ENCODE data around the gene BMPR1B. TPM values are rescaled to one million over a fixed set of nuclear protein-coding genes. Genes with fewer than 3 reads are reported as not detected.

The BMPR1B gene
- total RNA-seq, 2 experiments from 2014 or later, result not detected

DNA sequence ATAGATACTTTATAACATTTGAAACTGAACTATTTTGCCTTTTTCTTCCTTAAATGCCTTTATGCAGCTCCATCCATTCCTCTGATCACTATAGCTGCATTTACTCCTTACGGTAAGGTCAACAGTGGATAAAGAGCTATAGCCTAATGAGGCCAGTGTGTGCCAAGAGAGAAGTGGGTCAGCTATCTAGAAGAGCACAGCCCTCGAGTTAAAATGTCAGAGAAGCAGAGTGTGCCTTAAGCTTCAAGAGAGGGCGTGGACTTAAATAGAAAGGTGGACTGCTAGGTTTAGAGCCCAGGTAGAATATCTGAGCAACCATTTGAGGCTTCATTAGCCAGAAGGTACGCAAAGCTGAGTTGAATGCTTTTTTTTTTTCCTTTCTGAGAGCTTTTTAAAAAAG is 347.4 kb downstream of the BMPR1B start:
- ATAC-seq (no peak), DNase-seq (no peak)
- POLR2A ChIA-PET, result no interaction called here
- TF ChIP-seq, protein P1, sequence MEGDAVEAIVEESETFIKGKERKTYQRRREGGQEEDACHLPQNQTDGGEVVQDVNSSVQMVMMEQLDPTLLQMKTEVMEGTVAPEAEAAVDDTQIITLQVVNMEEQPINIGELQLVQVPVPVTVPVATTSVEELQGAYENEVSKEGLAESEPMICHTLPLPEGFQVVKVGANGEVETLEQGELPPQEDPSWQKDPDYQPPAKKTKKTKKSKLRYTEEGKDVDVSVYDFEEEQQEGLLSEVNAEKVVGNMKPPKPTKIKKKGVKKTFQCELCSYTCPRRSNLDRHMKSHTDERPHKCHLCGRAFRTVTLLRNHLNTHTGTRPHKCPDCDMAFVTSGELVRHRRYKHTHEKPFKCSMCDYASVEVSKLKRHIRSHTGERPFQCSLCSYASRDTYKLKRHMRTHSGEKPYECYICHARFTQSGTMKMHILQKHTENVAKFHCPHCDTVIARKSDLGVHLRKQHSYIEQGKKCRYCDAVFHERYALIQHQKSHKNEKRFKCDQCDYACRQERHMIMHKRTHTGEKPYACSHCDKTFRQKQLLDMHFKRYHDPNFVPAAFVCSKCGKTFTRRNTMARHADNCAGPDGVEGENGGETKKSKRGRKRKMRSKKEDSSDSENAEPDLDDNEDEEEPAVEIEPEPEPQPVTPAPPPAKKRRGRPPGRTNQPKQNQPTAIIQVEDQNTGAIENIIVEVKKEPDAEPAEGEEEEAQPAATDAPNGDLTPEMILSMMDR (IDR thresholded peaks at IDR 0.05), result no peak
- no peaks in the 10 kb centered on the region for H3K27me3 Mint-ChIP-seq
- no peaks in the 10 kb centered on the region for H3K36me3 Mint-ChIP-seq (ENCODE audit: low read depth)
- no peaks in the 10 kb centered on the region for H3K4me1 Mint-ChIP-seq (ENCODE audit: low read depth)
- no peak overlapping the region for H3K27ac Mint-ChIP-seq
- intact Hi-C loops (cut with micrococcal nuclease), result no loop called here
- no peak overlapping the region for H3K4me3 Mint-ChIP-seq
- no peaks in the 10 kb centered on the region for H3K9me3 Mint-ChIP-seq
- CTCF ChIA-PET, result interaction anchor here (1.1 kb wide), 1 partner anchor 19 kb away, joined by 3 read pairs; no protein-coding TSS in a partner anchor

DNA sequence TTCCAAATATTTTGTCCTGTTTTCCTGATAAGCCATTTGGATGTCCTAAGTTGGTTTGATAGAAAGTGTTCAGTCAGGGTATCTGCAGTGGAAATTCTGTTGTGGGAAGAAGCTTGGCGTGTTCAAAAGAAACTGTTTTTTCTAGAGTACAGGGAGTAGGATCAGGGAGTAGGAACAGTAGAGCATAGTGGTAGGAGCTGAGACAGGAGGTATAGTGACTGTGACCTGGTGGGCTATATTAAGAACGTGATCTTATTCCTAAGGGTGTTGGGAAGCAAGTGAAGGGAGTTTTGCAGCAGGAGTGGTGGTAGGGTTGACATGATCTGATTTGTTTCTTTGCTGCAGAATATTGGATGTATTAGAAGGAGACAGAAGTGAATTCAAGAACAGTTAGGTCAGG is 348.2 kb downstream of the BMPR1B start:
- Mint-ChIP-seq H3K4me1 (ENCODE audit: low read depth) (no peaks in the 10 kb centered on the region), H3K9me3 (no peaks in the 10 kb centered on the region), H3K27ac (no peak overlapping the region), H3K36me3 (ENCODE audit: low read depth) (no peaks in the 10 kb centered on the region), H3K27me3 (no peaks in the 10 kb centered on the region), H3K4me3 (no peak overlapping the region)
- ATAC-seq, result no peak
- ChIA-PET POLR2A (no interaction called here), CTCF (interaction anchor here (1.1 kb wide), 1 partner anchor 20 kb away, joined by 3 read pairs; no protein-coding TSS in a partner anchor)
- TF ChIP-seq, protein P1 (IDR thresholded peaks at IDR 0.05), result no peak
- intact Hi-C loops (cut with micrococcal nuclease), result no loop called here
- no peak for DNase-seq

DNA sequence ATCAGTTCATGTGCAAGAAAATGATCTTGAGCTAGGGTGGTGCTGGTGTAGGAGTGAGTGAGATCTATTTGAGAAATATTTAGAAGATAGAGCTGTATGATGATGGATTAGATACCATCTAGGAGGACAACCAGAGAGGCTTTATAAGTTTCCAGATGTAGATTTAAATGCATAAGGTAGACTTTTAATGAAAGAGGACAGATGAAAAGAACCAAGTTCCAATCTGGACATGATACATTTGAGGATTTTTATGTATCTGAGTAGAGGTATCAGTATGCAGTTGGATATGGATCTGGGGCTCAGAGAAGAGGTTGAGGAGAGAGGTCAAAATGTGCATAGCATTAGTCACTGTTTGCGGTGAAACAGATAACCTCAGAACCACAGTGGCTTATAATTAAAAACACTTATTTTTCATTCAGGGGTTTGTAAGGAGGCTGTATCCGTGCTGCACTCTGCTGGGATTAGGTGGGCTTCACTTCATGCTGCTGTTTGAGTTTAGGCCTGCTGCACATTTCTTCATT is 348.7 kb downstream of the BMPR1B start:
- no peak overlapping the region for H3K27ac Mint-ChIP-seq
- ChIA-PET POLR2A (no interaction called here), CTCF (no interaction called here)
- intact Hi-C loops (cut with micrococcal nuclease), result no loop called here
- no peak overlapping the region for H3K4me3 Mint-ChIP-seq
- H3K4me1 Mint-ChIP-seq (ENCODE audit: low read depth), result no peaks in the 10 kb centered on the region
- H3K27me3 Mint-ChIP-seq, result no peaks in the 10 kb centered on the region
- ATAC-seq, result no peak
- no peaks in the 10 kb centered on the region for H3K36me3 Mint-ChIP-seq (ENCODE audit: low read depth)
- no peak for DNase-seq
- no peaks in the 10 kb centered on the region for H3K9me3 Mint-ChIP-seq
- TF ChIP-seq, protein P1 (IDR thresholded peaks at IDR 0.05), result no peak

DNA sequence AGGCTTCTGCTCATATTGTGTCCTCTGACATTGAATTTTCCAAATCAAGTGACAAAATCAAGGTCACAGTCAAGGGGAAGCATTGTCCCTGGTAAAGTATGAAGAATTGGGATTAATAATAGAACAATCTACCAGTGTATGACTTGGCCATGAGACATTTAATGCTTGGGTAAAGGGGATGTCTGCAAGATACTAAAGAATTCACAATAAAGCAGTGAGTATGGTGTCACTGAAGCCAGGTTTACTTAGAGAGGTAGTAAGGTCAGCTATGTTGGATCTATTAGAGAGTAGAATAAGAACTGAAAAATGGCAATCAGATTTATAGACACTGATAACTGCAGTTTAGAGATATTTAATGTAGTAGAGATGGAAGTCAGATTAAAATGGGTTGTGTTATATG is 349.2 kb downstream of the BMPR1B start:
- TF ChIP-seq, protein P1 (IDR thresholded peaks at IDR 0.05), result no peak
- H3K9me3 Mint-ChIP-seq, result no peaks in the 10 kb centered on the region
- intact Hi-C loops (cut with micrococcal nuclease), result no loop called here
- ChIA-PET POLR2A (no interaction called here), CTCF (no interaction called here)
- no peak overlapping the region for H3K4me3 Mint-ChIP-seq
- no peaks in the 10 kb centered on the region for H3K27me3 Mint-ChIP-seq
- H3K4me1 Mint-ChIP-seq (ENCODE audit: low read depth), result no peaks in the 10 kb centered on the region
- no peak for ATAC-seq
- no peaks in the 10 kb centered on the region for H3K36me3 Mint-ChIP-seq (ENCODE audit: low read depth)
- DNase-seq, result no peak
- H3K27ac Mint-ChIP-seq, result no peak overlapping the region

- POLR2A ChIA-PET, result no interaction called here
- CTCF ChIA-PET, result no interaction called here
- no peak overlapping the region for H3K27ac Mint-ChIP-seq
- no peaks in the 10 kb centered on the region for H3K9me3 Mint-ChIP-seq
- no peak for DNase-seq
- no peak for ATAC-seq
- no peak overlapping the region for H3K4me3 Mint-ChIP-seq
- intact Hi-C loops (cut with micrococcal nuclease), result no loop called here
- H3K36me3 Mint-ChIP-seq (ENCODE audit: low read depth), result no peaks in the 10 kb centered on the region
- no peaks in the 10 kb centered on the region for H3K4me1 Mint-ChIP-seq (ENCODE audit: low read depth)
- TF ChIP-seq, protein P1 (IDR thresholded peaks at IDR 0.05), result no peak
- H3K27me3 Mint-ChIP-seq, result no peaks in the 10 kb centered on the region
These were observed 349.9 kb downstream of the BMPR1B start for GRCh38 chr4:95107635-95108034.
